Effector CD4-positive, alpha-beta T cell (primary cell): ENCODE data around the gene TENM4.

Source experiments
- DNase-seq: peaks from one replicate; pipeline ENCODE4 v3.0.0-alpha.2; 2020

Gene TENM4

GRCh38 chr11:79110321-79110720 is 330.5 kb downstream of the TENM4 start:
- DNase-seq, result no peak

- no peak for DNase-seq
These were observed 332.0 kb downstream of the TENM4 start for GRCh38 chr11:79108851-79109250.

DNA sequence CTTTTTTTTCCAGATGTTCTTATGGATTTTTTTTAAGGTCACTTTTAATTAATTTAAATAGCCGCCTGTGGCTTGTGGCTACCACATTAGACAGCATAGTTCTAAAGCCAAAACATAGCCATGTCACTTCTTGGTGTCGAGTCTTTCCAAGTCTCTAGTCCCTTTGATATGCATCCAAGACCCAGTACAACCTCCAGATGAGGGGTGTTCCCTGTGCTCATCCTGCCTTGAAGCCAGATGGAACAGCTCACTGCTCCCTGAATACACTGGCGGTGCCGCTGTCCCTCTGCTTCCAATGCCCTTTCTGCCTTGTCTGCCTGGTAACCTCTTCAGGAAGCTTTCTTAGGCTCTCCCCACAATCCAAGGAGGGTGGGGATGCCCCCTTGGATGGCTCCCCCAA is 338.0 kb downstream of the TENM4 start:
- DNase-seq, result no peak

- DNase-seq, result no peak
These were observed 339.2 kb downstream of the TENM4 start for GRCh38 chr11:79101656-79102055.

GRCh38 chr11:79100093-79100910 is 340.5 kb downstream of the TENM4 start:
- no peak for DNase-seq

DNA sequence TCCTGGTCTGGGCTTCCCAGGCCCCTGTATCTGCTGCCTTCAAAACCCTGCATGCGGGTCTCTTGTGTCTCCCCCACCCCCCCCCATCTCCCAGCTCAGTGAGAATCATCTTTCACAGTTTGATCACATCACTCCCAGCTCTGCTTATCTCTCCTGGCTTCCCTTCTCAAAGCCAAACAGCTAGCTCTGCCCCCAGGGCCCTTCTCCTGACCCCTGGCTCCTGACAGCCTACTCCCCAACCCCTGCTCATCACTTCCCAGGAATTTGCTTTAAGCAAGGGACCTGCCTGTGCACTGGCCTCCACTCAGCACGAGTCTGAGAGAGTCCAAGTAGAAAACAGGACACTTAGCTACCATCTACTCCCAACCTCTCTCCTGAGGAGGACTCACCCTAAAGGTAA is 342.7 kb downstream of the TENM4 start:
- no peak for DNase-seq

GRCh38 chr11:79097246-79097875 is 343.5 kb downstream of the TENM4 start:
- no peak for DNase-seq

DNA sequence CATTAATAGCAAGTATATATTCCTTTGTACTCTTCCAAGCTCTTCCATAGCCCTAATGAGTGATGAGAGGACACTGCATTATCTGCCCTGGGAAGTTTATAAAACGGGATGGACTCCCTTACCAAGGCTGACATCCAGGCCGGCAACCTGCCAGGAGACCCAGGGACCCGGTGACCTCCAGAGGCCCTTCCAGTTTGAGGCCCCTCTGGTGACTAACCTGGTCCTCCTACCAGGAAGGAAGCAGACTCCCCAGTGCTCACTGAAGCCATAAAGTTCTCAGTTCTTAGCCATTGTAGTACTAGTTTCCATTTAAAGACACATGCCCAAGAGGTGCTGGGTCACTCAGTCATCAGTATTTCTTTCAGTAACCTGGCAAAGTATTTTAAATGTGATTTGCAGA is 345.4 kb downstream of the TENM4 start:
- no peak for DNase-seq

DNA sequence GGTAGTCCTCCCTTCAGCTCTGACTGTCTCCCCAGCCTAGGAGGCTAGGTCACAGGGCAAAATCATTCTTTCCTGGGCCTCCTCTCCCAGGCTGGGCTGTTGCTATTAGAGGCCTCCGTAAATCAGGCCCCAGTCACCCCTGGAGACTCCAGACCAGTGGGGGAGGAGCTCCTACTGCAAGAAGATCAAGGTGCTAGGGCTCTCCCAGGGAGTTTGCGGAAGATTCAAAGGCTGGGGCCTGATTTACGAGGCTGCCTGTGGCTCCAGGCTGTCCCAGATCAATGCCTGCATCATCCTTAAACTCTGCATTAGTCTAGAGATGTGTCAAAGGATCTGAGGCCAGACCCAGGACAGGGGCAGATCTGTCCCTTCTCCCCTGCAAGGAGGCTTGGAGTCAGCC is 346.2 kb downstream of the TENM4 start:
- DNase-seq, result no peak

GRCh38 chr11:79092791-79093353 is 348.0 kb downstream of the TENM4 start:
- DNase-seq, result no peak

DNA sequence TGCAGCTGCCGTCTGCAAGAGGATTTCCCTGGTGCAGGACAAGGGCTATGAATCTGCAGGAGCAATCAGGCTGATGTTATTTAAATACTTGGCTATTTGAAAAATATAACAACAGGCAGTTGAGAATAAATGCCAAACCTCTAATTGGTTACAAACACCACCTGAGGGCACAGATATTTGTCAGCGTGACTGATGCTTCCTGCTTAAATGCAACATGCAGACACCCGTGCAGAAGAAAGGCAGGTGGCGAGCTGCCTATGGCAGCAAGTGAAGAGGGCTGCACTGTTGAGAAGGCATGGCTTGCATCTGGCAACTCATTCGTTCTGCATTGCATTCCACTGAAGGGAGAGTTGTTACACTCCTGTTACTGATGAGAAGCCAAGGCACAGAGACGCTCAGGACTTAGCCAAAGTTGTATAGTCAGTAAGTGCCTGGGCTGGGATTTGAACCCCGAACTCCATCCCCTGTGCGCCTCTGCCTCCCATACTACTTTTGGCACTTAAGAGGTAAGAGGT is 350.6 kb downstream of the TENM4 start:
- DNase-seq, result no peak

DNA sequence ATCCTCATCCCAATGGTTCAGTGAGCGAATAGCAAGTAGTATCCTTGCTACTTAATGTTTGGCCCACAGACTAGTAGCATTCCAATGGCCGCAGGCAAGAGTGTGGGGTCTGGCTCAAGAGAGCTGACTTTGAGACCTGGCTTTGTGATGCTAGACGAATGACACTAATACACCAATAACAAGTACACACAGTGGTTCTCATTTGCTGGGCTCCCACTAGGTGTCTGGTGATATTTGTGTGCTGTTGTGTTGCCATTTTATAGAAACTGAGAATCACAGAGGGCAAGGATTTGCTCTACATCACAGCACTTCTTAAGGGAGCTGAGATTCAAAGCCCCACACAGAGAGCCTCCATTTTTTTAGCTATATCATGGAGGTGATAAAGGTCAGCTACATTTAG is 351.2 kb downstream of the TENM4 start:
- DNase-seq, result no peak

DNA sequence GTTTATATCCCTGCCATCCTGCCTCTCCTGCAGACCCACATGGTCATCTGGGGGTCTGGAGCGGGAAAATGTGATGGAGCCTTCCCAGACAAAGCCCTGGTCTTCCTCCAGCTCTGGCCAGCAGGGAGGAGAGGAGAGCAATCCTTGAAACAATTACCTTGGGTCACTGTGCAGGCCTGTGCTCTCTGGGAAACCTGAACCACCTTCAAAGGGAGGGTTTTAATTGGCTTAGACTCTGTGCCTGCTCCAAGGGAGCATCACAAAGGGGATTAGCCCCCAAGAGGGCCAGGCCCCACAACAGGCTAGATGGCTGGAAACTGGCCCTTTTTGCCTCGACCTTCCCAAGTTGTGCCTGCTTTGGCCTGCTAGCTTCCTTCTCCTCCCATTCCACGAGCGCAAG is 351.9 kb downstream of the TENM4 start:
- no peak for DNase-seq

- no peak for DNase-seq
These were observed 352.9 kb downstream of the TENM4 start for GRCh38 chr11:79087961-79088318.

DNA sequence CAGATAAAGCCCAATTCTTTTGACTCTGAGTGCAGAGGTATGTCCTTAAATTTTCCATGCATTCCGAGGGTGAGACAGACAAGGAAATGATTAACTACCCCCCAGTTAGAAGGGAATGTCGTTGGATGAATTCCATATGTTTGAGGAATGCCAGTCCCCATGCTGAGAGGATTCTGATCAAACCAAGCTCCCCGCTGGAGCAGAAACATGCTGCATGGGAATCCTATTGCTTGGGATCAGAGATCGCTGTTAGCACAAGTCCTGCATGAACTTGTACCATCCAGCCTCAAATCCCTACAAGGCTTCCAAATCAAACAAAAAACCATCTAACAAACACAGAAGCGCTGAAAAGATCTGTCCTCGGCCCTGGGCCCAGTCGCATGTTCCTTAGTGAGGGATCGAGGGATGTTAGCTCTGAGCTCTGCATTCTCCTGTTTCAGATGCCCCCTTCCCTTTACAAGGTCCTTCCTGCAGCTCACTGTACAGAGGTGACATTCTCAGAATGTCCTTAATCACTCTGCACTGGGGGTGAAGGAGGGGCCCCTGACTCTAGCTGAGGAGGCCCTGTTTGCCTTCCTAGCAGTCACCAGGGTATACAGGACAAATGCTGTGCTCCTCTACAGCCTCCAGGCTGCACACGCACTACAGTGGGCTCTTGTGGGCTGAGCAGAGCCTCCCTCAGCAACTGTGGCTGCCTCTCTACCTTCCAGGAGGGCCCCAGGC is 353.4 kb downstream of the TENM4 start:
- DNase-seq, result no peak

DNA sequence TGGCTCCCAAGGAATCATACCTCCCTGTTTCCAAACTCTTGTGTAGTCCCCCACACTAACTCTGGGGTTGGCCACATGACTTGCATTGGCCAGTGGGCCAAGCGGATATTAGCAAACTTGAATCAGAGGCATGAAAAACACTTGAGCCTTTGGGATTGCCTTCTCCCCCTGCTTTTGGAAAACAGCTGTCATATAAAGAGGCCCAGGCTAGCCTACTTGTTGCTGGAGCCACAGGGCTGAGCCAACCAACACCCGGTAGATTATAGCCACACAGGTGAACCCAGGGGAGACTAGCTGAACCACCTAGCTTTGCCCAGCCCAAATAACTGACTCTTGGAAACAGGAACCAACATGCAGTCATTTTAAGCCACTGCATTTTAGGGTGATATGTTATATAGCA is 354.8 kb downstream of the TENM4 start:
- no peak for DNase-seq

DNA sequence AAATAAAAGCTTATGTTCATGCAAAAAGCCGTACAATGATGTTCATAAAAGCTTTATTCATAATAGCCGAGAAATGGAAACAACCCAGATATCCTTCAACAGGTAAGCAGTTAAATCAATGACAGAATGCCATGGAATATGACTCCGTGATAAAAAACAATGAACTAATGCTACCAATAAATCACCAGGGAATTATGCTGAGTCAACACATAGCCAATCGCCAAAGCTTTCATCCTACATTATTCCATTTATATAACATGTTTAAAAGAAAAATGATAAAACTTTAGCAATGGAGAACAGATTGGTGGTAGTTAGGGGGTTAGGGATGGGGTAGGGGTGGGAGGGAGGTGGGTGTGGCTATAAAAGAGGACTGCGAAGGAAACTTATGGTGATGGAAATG is 356.4 kb downstream of the TENM4 start:
- no peak for DNase-seq

DNA sequence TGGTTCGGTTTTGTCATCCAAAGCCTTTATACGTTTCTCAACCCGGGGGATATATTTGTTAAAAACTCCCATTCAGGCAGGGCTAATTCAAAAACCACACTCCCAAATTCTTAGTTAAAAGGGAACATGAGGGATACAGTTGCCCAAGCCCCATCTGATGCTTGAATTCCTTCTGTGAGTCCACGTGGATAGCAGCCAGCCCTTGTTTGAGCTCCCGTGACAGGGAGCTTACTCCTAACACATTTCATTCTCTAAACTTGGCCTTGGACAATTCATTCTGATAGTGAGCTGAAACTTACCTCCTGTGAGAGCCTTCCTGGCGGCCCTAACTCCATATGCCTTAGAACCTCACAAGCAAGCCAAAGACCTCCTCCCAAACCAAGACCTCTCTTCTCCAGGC is 357.5 kb downstream of the TENM4 start:
- no peak for DNase-seq

DNA sequence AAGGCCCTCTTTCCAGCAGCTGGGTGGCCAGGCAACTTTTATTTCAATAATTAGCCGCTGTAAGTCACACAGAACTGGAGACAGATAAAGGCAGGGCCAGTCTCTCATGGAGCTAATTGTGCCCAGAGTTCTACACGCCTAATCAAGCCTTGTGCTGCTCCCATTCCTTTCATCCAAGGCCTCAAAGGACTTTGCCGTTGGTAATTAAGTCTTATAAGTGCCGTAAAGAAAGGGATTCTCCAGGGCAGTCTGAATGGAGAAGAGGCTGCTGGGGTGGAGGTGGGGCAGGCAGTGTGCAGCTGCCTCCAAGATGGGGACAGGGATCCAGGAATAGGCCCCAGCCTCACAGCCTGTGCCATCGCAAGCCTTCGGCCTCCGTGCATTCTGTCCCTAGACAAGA is 357.9 kb downstream of the TENM4 start:
- no peak for DNase-seq

DNA sequence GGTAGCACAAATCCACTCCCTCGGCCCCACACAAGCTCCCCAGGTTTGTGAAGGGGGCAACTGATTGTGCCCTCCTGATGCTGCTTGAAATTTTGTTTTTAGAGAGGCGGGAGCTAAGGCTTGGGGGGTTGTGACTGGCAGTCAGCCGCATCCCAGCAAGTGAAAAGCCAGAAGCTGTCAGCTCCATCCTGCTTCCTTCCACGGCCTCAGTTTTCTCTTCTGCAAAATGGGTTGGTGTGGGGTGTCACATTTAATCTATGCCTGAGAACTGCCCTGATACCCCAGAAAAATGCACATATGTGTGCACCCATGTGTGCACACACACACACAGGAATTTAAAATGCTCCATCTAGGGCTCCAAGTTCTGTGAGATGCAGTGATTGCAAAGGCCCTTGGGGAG is 358.6 kb downstream of the TENM4 start:
- DNase-seq, result no peak

- no peak for DNase-seq
These were observed 359.3 kb downstream of the TENM4 start for GRCh38 chr11:79081471-79082031.

GRCh38 chr11:79080551-79080950 is 360.3 kb downstream of the TENM4 start:
- DNase-seq, result no peak

- no peak for DNase-seq
These were observed 361.8 kb downstream of the TENM4 start for GRCh38 chr11:79078999-79079398.
